Mesenchymal stem cell (in vitro differentiated cells and primary cell): ENCODE results near the gene NHEJ1. TPM values are rescaled to one million over a fixed set of nuclear protein-coding genes. Genes with fewer than 3 reads are reported as not detected.

Experiments
- DNase-seq: peaks from one replicate; pipeline ENCODE4 v3.0.0-alpha.2; 2013
- H2AFZ ChIP-seq: one replicate; pipeline ENCODE4 v1.6.1; 2013; ENCODE audit warnings: low read depth, mild to moderate bottlenecking, control low read depth, inconsistent platforms, low read length, moderate library complexity
- H2AK5ac ChIP-seq: 2 replicates; pipeline ENCODE4 v1.6.1; 2013; ENCODE audit warnings: low read length, moderate library complexity, mild to moderate bottlenecking, inconsistent platforms; ENCODE audit not compliant: severe bottlenecking
- H2BK120ac ChIP-seq: one replicate; pipeline ENCODE4 v1.6.1; 2013; ENCODE audit warnings: low read depth, mild to moderate bottlenecking, inconsistent platforms, low read length, moderate library complexity
- H2BK12ac ChIP-seq, 2 experiments: one replicate each; pipeline ENCODE4 v1.6.1; 2013; ENCODE audit warnings: inconsistent platforms in 2 of 2, low read length in 2 of 2, mild to moderate bottlenecking in 2 of 2, moderate library complexity in 2 of 2, control low read depth in 1 of 2
- H2BK15ac ChIP-seq: one replicate; pipeline ENCODE4 v1.6.1; 2013; ENCODE audit warnings: mild to moderate bottlenecking, low read depth, inconsistent platforms; ENCODE audit not compliant: poor library complexity, severe bottlenecking
- H2BK5ac ChIP-seq: 2 replicates; pipeline ENCODE4 v1.6.1; 2013; ENCODE audit warnings: low read depth, mild to moderate bottlenecking, low read length, control low read depth, inconsistent platforms; ENCODE audit not compliant: poor library complexity, severe bottlenecking
- H3K14ac ChIP-seq, 2 experiments: one replicate each; pipeline ENCODE4 v1.6.1; 2013; ENCODE audit warnings: inconsistent platforms in 2 of 2, low read length in 2 of 2, control low read depth in 1 of 2, mild to moderate bottlenecking in 1 of 2, moderate library complexity in 1 of 2
- H3K18ac ChIP-seq, 2 experiments: one replicate each; pipeline ENCODE4 v1.6.1; 2013; ENCODE audit warnings: inconsistent platforms in 2 of 2, low read length in 2 of 2, control low read depth in 1 of 2, low read depth in 1 of 2, mild to moderate bottlenecking in 1 of 2
- H3K23ac ChIP-seq, 2 experiments: one replicate each; pipeline ENCODE4 v1.6.1; 2013; ENCODE audit warnings: inconsistent platforms in 2 of 2, low read length in 2 of 2, mild to moderate bottlenecking in 2 of 2, moderate library complexity in 2 of 2, control low read depth in 1 of 2
- H3K27ac ChIP-seq: 2 replicates; pipeline ENCODE4 v1.5.1; 2013; ENCODE audit warnings: mild to moderate bottlenecking, moderate library complexity, low read length, control low read depth, inconsistent platforms; ENCODE audit not compliant: poor library complexity, severe bottlenecking
- H3K27me3 ChIP-seq, 2 experiments: 2 replicates each; pipeline versions ENCODE4 v1.6.1 to v1.7.0; 2013; ENCODE audit warnings: low read length in 2 of 2, mild to moderate bottlenecking in 2 of 2, moderate library complexity in 2 of 2, control low read depth in 1 of 2, inconsistent platforms in 1 of 2; ENCODE audit not compliant: control insufficient read depth in 1 of 2, insufficient read depth in 1 of 2
- H3K36me3 ChIP-seq, 2 experiments: 2 replicates each; pipeline versions ENCODE4 v1.6.1 to v1.7.0; 2013; ENCODE audit warnings: low read length in 2 of 2, control low read depth in 1 of 2, inconsistent platforms in 1 of 2, low read depth in 1 of 2, mild to moderate bottlenecking in 1 of 2; ENCODE audit not compliant: insufficient read depth in 2 of 2, control insufficient read depth in 1 of 2
- H3K4ac ChIP-seq, 2 experiments: one replicate each; pipeline ENCODE4 v1.6.1; 2013; ENCODE audit warnings: inconsistent platforms in 2 of 2, low read length in 2 of 2, mild to moderate bottlenecking in 2 of 2, moderate library complexity in 2 of 2, control low read depth in 1 of 2, low read depth in 1 of 2
- H3K4me1 ChIP-seq: 2 replicates; pipeline ENCODE4 v1.6.1; 2013; ENCODE audit warnings: low read depth, low read length, control low read depth; ENCODE audit not compliant: control insufficient read depth, insufficient read depth
- H3K4me2 ChIP-seq: 2 replicates; pipeline ENCODE4 v1.6.1; 2013; ENCODE audit warnings: low read length, mild to moderate bottlenecking, inconsistent platforms; ENCODE audit not compliant: poor library complexity, severe bottlenecking
- H3K4me3 ChIP-seq, 2 experiments: 2 replicates each; pipeline versions ENCODE4 v1.5.1 to v1.7.0; 2013; ENCODE audit warnings: low read length in 2 of 2, mild to moderate bottlenecking in 2 of 2, control low read depth in 1 of 2, low read depth in 1 of 2; ENCODE audit not compliant: insufficient read depth in 1 of 2
- H3K79me1 ChIP-seq: replicated peaks from 2 replicates; pipeline ENCODE4 v1.6.1; 2013; ENCODE audit warnings: mild to moderate bottlenecking, control low read depth, low read length, inconsistent platforms; ENCODE audit not compliant: poor library complexity, severe bottlenecking
- H3K9ac ChIP-seq: 2 replicates; pipeline ENCODE4 v1.7.0; 2013; ENCODE audit warnings: mild to moderate bottlenecking, low read length, moderate library complexity
- H3K9me3 ChIP-seq: 2 replicates; pipeline ENCODE4 v1.7.0; 2013; ENCODE audit warnings: mild to moderate bottlenecking, low read length; ENCODE audit not compliant: control insufficient read depth
- H4K8ac ChIP-seq: one replicate; pipeline ENCODE4 v1.6.1; 2013; ENCODE audit warnings: inconsistent platforms, mild to moderate bottlenecking, low read length, moderate library complexity
- H4K91ac ChIP-seq: one replicate; pipeline ENCODE4 v1.6.1; 2013; ENCODE audit warnings: mild to moderate bottlenecking, low read length, inconsistent platforms
- WGBS: methylation state at CpG from one replicate; pipeline ENCODE4 v1.1.7; 2013; ENCODE audit warnings: mixed read lengths; 5-methylcytosine and 5-hydroxymethylcytosine counted together
- small RNA-seq: library from polyadenylated mRNA; stranded (forward); fragments of <200 nt; extraction: miRNeasy Mini kit (QIAGEN cat#:217004); gene quantifications from one replicate; pipeline ENCODE3, GENCODE V24; 2013; ENCODE audit warnings: low read depth

NHEJ1 gene

DNA sequence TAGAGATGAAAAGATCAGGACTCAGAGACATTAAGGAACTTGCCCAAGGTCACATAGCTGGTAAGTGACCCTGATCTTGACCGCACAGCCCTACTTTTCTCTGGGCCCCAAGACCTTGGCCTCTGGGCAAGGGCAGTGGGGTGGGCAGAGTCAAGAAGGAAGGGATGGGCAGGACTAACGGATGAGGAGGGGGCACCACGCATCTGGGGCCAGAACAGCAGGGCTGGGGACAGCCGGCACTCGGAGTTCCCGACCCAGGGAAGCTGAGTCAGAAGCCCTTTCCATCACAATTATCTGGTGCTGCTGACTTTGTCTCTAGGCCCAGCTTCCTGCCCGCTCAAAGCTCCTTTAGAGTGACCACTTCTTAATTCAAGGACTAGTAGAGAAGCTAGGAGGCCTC, 133.7 kb downstream of the NHEJ1 start:
- Histone ChIP-seq H3K4me3 (no peak overlapping the region), H3K27me3 (peaks cover 72 to 80% of the 10 kb centered on the region in 2 experiments), H2BK120ac (no peak overlapping the region), H3K23ac (no peak overlapping the region), H2BK12ac (no peak overlapping the region), H3K4ac (no peak overlapping the region), H3K27ac (no peak overlapping the region), H4K91ac (no peak overlapping the region), H3K79me1 (no peaks in the 10 kb centered on the region), H3K18ac (no peak overlapping the region), H3K9me3 (no peaks in the 10 kb centered on the region), H3K4me2 (no peak overlapping the region), H2AFZ (no peak overlapping the region), H2BK15ac (no peak overlapping the region), H3K14ac (no peak overlapping the region), H4K8ac (no peak overlapping the region), H3K36me3 (no peaks in the 10 kb centered on the region), H2AK5ac (no peak overlapping the region), H3K4me1 (no peaks in the 10 kb centered on the region), H3K9ac (no peak overlapping the region), H2BK5ac (no peak overlapping the region)
- DNase-seq: no peak
- 86% methylated on average over 7 of the region's 7 CpGs for WGBS

DNA sequence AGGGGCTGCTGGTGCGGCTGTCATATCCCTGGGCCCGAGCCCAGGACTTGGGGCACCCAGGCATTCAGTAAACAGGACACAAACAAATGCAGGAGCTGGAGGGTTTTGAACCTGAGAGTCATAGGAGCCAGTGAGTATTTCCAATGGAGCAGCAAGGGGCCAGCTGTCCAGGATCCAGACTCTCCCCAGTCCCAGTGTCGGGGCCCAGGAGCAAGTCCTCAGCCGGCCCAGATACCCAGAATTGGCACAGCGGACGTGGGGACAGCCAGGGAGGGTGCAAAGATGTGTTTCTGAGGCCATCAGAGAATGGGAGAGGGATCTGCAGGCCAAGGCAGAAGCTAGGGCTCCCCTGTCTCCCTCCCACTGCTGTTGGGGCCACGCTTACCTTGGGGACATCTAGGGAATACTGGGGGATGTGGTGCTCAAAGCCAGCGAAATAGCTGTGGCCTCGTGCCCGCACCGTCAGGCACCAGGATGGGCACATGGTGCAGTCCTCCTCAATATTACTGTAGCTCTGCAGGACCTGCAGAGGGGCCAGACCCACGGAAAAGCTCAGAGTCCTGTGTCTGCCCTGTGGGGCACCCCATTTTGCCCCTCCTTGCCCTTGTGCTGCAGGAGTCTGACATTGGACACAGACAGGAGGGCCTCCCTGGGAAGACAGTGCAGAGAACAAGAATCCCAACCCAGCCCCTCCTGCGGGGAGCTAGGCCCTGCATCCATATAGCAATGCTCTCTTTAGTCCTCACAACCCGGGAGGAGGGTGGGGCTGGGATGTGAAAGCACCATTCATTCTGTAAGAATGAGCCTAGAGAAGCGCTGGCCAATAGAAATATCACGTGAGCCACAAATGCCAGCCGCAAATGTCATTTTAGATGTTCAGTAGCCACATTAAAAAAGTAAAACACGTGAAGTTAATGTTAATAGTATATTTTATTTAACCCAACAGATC, 134.7 kb downstream of the NHEJ1 start:
- H2BK15ac ChIP-seq: no peak overlapping the region
- no peak overlapping the region for H3K27ac ChIP-seq
- no peaks in the 10 kb centered on the region for H3K36me3 ChIP-seq
- H2BK120ac ChIP-seq: no peak overlapping the region
- H3K18ac ChIP-seq: no peak overlapping the region
- H4K91ac ChIP-seq: no peak overlapping the region
- no peak overlapping the region for H3K23ac ChIP-seq
- no peak for DNase-seq
- peaks cover 75 to 84% of the 10 kb centered on the region in 2 experiments for H3K27me3 ChIP-seq
- H2BK12ac ChIP-seq: no peak overlapping the region
- H3K79me1 ChIP-seq: no peaks in the 10 kb centered on the region
- WGBS: 76% methylated on average over 15 of the region's 18 CpGs
- no peak overlapping the region for H2BK5ac ChIP-seq
- no peaks in the 10 kb centered on the region for H3K4me1 ChIP-seq
- no peak overlapping the region for H3K14ac ChIP-seq
- no peak overlapping the region for H4K8ac ChIP-seq
- no peak overlapping the region for H3K4me2 ChIP-seq
- no peak overlapping the region for H3K9ac ChIP-seq
- H3K9me3 ChIP-seq: no peaks in the 10 kb centered on the region
- no peak overlapping the region for H2AFZ ChIP-seq
- no peak overlapping the region for H2AK5ac ChIP-seq
- no peak overlapping the region for H3K4ac ChIP-seq
- H3K4me3 ChIP-seq: no peak overlapping the region

Small RNA genes lying within 50 kb of the gene (small RNA-seq; reads per million reads assigned to genes)
- 0.86 reads per million for gene MIR3131
- gene RN7SL764P: not detected
